H1 (cell line): ENCODE measurements around the gene ARHGAP26. TPM values are rescaled to one million over a fixed set of nuclear protein-coding genes. Genes with fewer than 3 reads are reported as not detected.

Experiments used
- CTCF ChIA-PET: fragments of 300-600 bp; sonication (Branson Sonifier 250); formaldehyde crosslinking; loops from one replicate; lab custom pipeline; 2021; ENCODE audit not compliant: partially characterized antibody; lab: Charles Lee
- POLR2A ChIA-PET: fragments of 300-600 bp; sonication (Branson Sonifier 250); formaldehyde crosslinking; loops from one replicate; lab custom pipeline; 2021; ENCODE audit warnings: inconsistent platforms; ENCODE audit not compliant: partially characterized antibody; lab: Charles Lee
- DNase-seq, 2 experiments: peaks; one replicate each; pipeline versions ENCODE4 v3.0.0 to v3.0.0-alpha.2; 2010 to 2022; ENCODE audit warnings: low spot score in 2 of 2, low read depth in 1 of 2, mixed read lengths in 1 of 2
- FAIRE-seq: peaks from 2 replicates; lab custom pipeline; 2011; peaks lifted over from hg19 to GRCh38; lab: Jason Lieb, UNC
- H2AFZ ChIP-seq: 2 replicates; pipeline ENCODE4 v1.8.1; 2012; ENCODE audit warnings: low read length, inconsistent platforms
- H2AK5ac ChIP-seq: 2 replicates; pipeline ENCODE4 v1.6.1; 2013; ENCODE audit warnings: low read depth, low read length
- H2BK120ac ChIP-seq: replicated peaks from 2 replicates; pipeline ENCODE3; 2013; ENCODE audit warnings: low read depth, low read length, inconsistent platforms
- H2BK12ac ChIP-seq: 2 replicates; pipeline ENCODE4 v1.6.1; 2013; ENCODE audit warnings: low read depth, low read length
- H2BK15ac ChIP-seq: 2 replicates; pipeline ENCODE4 v1.6.1; 2013; ENCODE audit warnings: low read length
- H2BK20ac ChIP-seq: 2 replicates; pipeline ENCODE4 v1.6.1; 2013; ENCODE audit warnings: low read length
- H2BK5ac ChIP-seq: 2 replicates; pipeline ENCODE4 v1.6.1; 2013; ENCODE audit warnings: low read depth, low read length
- H3K14ac ChIP-seq: 2 replicates; pipeline ENCODE4 v1.6.1; 2013; ENCODE audit warnings: inconsistent platforms; ENCODE audit not compliant: insufficient read length
- H3K18ac ChIP-seq: 2 replicates; pipeline ENCODE4 v1.6.1; 2013; ENCODE audit warnings: low read length; ENCODE audit errors: extremely low read depth
- H3K23ac ChIP-seq: 2 replicates; pipeline ENCODE4 v1.6.1; 2013; ENCODE audit warnings: inconsistent platforms; ENCODE audit not compliant: insufficient read length
- H3K23me2 ChIP-seq: 2 replicates; pipeline ENCODE4 v1.6.1; 2013; ENCODE audit warnings: low read depth, low read length
- H3K27ac ChIP-seq: 2 replicates; pipeline ENCODE4 v1.6.1; 2011; ENCODE audit warnings: low read depth, low read length, inconsistent platforms
- H3K27me3 ChIP-seq, 4 experiments: replicated peaks in 1 of 4; 1 replicate in 1 of 4; 2 replicates in 3 of 4; pipeline versions ENCODE4 v1.6.1 to v1.8.1; 2011 to 2013; ENCODE audit warnings: low read length in 3 of 4, mild to moderate bottlenecking in 3 of 4, inconsistent platforms in 2 of 4, mixed read lengths in 2 of 4, moderate library complexity in 1 of 4; ENCODE audit not compliant: control insufficient read depth in 3 of 4, insufficient read depth in 3 of 4; ENCODE audit errors: extremely low read depth in 1 of 4
- H3K36me3 ChIP-seq, 4 experiments: 2 replicates each; pipeline versions ENCODE4 v1.6.1 to v1.8.1; 2011 to 2013; ENCODE audit warnings: mild to moderate bottlenecking in 4 of 4, low read length in 3 of 4, moderate library complexity in 2 of 4, control low read depth in 1 of 4, inconsistent platforms in 1 of 4; ENCODE audit not compliant: insufficient read depth in 4 of 4, control insufficient read depth in 2 of 4
- H3K4ac ChIP-seq: replicated peaks from 2 replicates; pipeline ENCODE3; 2013; ENCODE audit warnings: low read length, low read depth, mixed read lengths, inconsistent platforms; ENCODE audit not compliant: insufficient read length
- H3K4me1 ChIP-seq, 4 experiments: replicated peaks in 1 of 4; 1 replicate in 1 of 4; 2 replicates in 3 of 4; pipeline versions ENCODE4 v1.6.1 to v1.8.1; 2011 to 2013; ENCODE audit warnings: low read length in 3 of 4, inconsistent platforms in 2 of 4, mixed read lengths in 1 of 4; ENCODE audit not compliant: insufficient read depth in 4 of 4, control insufficient read depth in 3 of 4
- H3K4me2 ChIP-seq, 2 experiments: 2 replicates each; pipeline versions ENCODE4 v1.6.1 to v1.8.1; 2011 to 2013; ENCODE audit warnings: low read depth in 2 of 2, low read length in 2 of 2, control low read depth in 1 of 2, inconsistent platforms in 1 of 2, mild to moderate bottlenecking in 1 of 2; ENCODE audit not compliant: insufficient read depth in 1 of 2
- H3K4me3 ChIP-seq, 4 experiments: fragments of 200-600, 300-600 bp in 1 of 4; sonication (generic), shearing (Covaris generic), sonication (Bioruptor Twin) in 1 of 4; 2 replicates each; pipeline versions ENCODE4 v1.5.1 to v1.8.1; 2011 to 2016; ENCODE audit warnings: low read length in 4 of 4, low read depth in 3 of 4, control low read depth in 2 of 4, inconsistent platforms in 2 of 4, mild to moderate bottlenecking in 2 of 4, mixed read lengths in 1 of 4, moderate library complexity in 1 of 4; ENCODE audit not compliant: insufficient read depth in 2 of 4; ENCODE audit errors: extremely low read depth in 1 of 4
- H3K56ac ChIP-seq: replicated peaks from 2 replicates; pipeline ENCODE3; 2013; ENCODE audit warnings: low read depth, mild to moderate bottlenecking, mixed read lengths, low read length, inconsistent platforms; ENCODE audit not compliant: insufficient read length
- H3K79me1 ChIP-seq: 2 replicates; pipeline ENCODE4 v1.6.1; 2013; ENCODE audit warnings: low read depth, low read length, control low read depth
- H3K79me2 ChIP-seq, 2 experiments: 2 replicates each; pipeline versions ENCODE4 v1.6.1 to v1.8.1; 2012 to 2013; ENCODE audit warnings: low read length in 2 of 2, mild to moderate bottlenecking in 2 of 2, inconsistent platforms in 1 of 2; ENCODE audit not compliant: insufficient read depth in 2 of 2, control insufficient read depth in 1 of 2
- H3K9ac ChIP-seq, 4 experiments: replicated peaks in 1 of 4; 1 replicate in 1 of 4; 2 replicates in 3 of 4; pipeline versions ENCODE4 v1.6.1 to v1.8.1; 2011 to 2013; ENCODE audit warnings: low read depth in 3 of 4, low read length in 3 of 4, control low read depth in 2 of 4, mild to moderate bottlenecking in 2 of 4, moderate library complexity in 2 of 4, inconsistent platforms in 1 of 4; ENCODE audit errors: extremely low read depth in 1 of 4
- H3K9me3 ChIP-seq, 2 experiments: 2 replicates each; pipeline versions ENCODE4 v1.6.1 to v1.8.1; 2012 to 2013; ENCODE audit warnings: mild to moderate bottlenecking in 2 of 2, moderate library complexity in 2 of 2, control low read depth in 1 of 2, inconsistent platforms in 1 of 2, low read depth in 1 of 2, low read length in 1 of 2, mixed read lengths in 1 of 2; ENCODE audit not compliant: insufficient read depth in 2 of 2
- H4K20me1 ChIP-seq, 2 experiments: replicated peaks in 1 of 2; 2 replicates each; pipeline versions ENCODE3 to v1.8.1; 2011 to 2013; ENCODE audit warnings: inconsistent platforms in 2 of 2, low read length in 2 of 2, mild to moderate bottlenecking in 1 of 2; ENCODE audit not compliant: insufficient read depth in 2 of 2, control insufficient read depth in 1 of 2
- H4K5ac ChIP-seq: 2 replicates; pipeline ENCODE4 v1.6.1; 2013; ENCODE audit warnings: low read length, low read depth, mixed read lengths, inconsistent platforms; ENCODE audit not compliant: insufficient read length
- H4K8ac ChIP-seq: 2 replicates; pipeline ENCODE4 v1.8.0; 2013; ENCODE audit warnings: mild to moderate bottlenecking, moderate library complexity, low read length, inconsistent platforms; ENCODE audit not compliant: insufficient read depth; ENCODE audit errors: extremely low read depth
- H4K91ac ChIP-seq: replicated peaks from 2 replicates; pipeline ENCODE3; 2013; ENCODE audit warnings: low read length, mixed read lengths, inconsistent platforms; ENCODE audit not compliant: insufficient read length
- BRCA1 ChIP-seq: IDR thresholded peaks from 2 replicates; pipeline ENCODE4 v1.6.1; 2012; ENCODE audit warnings: low read depth, low read length, improper control_type of control experiment
- CTBP2 ChIP-seq: IDR thresholded peaks from 2 replicates; pipeline ENCODE4 v1.7.0; 2011; ENCODE audit warnings: borderline replicate concordance, mild to moderate bottlenecking, moderate library complexity, mixed read lengths, low read length; ENCODE audit not compliant: insufficient read depth, insufficient read length
- EZH2 ChIP-seq: fragments of 200-600 bp; sonication (generic); IDR thresholded peaks from 2 replicates; pipeline ENCODE4 v1.7.1; 2012; ENCODE audit warnings: low read depth, mild to moderate bottlenecking, moderate library complexity, low read length, inconsistent platforms; ENCODE audit not compliant: severe bottlenecking
- GTF2F1 ChIP-seq: IDR thresholded peaks from 2 replicates; pipeline ENCODE4 v1.6.1; 2012; ENCODE audit warnings: low read depth, low read length, improper control_type of control experiment, borderline replicate concordance
- KDM1A ChIP-seq: fragments of 200-600, 300-600 bp; sonication (generic); IDR thresholded peaks from 2 replicates; pipeline ENCODE4 v1.7.1; 2016; ENCODE audit warnings: mild to moderate bottlenecking, low read length, borderline replicate concordance
- KDM5A ChIP-seq: fragments of 200-600 bp; IDR thresholded peaks from 2 replicates; pipeline ENCODE4 v1.7.1; 2012; ENCODE audit warnings: mild to moderate bottlenecking, low read length, inconsistent platforms, mixed read lengths
- MAFK ChIP-seq: IDR thresholded peaks from 2 replicates; pipeline ENCODE4 v1.6.1; 2012; ENCODE audit warnings: low read depth, mild to moderate bottlenecking, improper control_type of control experiment, low read length
- POLR2AphosphoS5 ChIP-seq: IDR thresholded peaks from 2 replicates; pipeline ENCODE4 v1.6.1; 2011; ENCODE audit warnings: low read depth, low read length
- RFX5 ChIP-seq: IDR thresholded peaks from 2 replicates; pipeline ENCODE4 v1.6.1; 2011; ENCODE audit warnings: low read depth, low read length, improper control_type of control experiment, borderline replicate concordance
- polyA plus RNA-seq, 7 experiments: library from polyadenylated mRNA; depleted of rRNA in 3 of 7; stranded (reverse) in 5 of 7; unstranded in 2 of 7; fragments of >200 nt in 5 of 7; fragments of 200-250 nt in 2 of 7; gene quantifications; 1 replicate in 5 of 7; 2 replicates in 1 of 7; 4 replicates in 1 of 7; pipeline versions ENCODE4 v1.2.1 to v1.2.3, GENCODE V29; 2011 to 2013; ENCODE audit warnings: missing spikeins in 2 of 7, mixed read lengths in 2 of 7
- total RNA-seq: library from RNA; stranded (reverse); fragmentation: NEBNext Ultra II Directional; extraction: Animal tissue kit (Norgen Biotek cat#: 25700); gene quantifications from 2 replicates; pipeline ENCODE4 v1.2.1, GENCODE V29; 2021
- TF ChIP-seq, protein P1 (sequence below): IDR thresholded peaks from 2 replicates; pipeline ENCODE4 v1.6.1; 2012; ENCODE audit warnings: inconsistent platforms

The ARHGAP26 gene
- total and polyA plus RNA-seq, 2 of the 8 experiments (the other 6 are each of a cell fraction or from before 2014, with no cell fraction given), result 7.1 to 24.8 TPM

DNA sequence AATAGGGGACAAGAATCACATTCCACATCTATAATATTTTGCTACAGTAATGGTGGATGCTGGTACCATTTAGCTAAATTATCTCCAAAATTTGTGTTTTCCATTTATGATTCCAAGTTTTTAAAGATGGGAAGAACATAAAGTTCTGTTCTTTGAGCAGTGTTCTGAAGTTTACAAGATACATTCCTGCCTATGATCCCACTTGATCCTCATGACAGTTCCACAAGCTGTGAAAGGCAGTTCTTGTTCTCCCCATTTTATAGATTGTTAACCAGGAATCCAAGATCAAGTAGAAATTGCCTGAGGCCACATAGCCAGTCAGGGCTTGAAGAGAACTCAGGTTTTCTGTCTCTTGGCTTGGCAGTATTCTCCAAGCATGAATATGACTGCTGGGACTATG, 376.0 kb downstream of the ARHGAP26 start:
- H3K56ac ChIP-seq, result no peak overlapping the region
- H4K91ac ChIP-seq, result no peak overlapping the region
- no peak overlapping the region for H3K18ac ChIP-seq
- no peak overlapping the region for H4K8ac ChIP-seq
- no peaks in the 10 kb centered on the region for H4K20me1 ChIP-seq
- no peaks in the 10 kb centered on the region for H3K9me3 ChIP-seq
- no peak overlapping the region for H2BK15ac ChIP-seq
- no peak overlapping the region for H2BK12ac ChIP-seq
- no peak overlapping the region for H3K4me2 ChIP-seq
- no peak overlapping the region for H3K27ac ChIP-seq
- H3K79me2 ChIP-seq, result no peaks in the 10 kb centered on the region
- no peaks in the 10 kb centered on the region for H3K27me3 ChIP-seq
- no peak overlapping the region for H2AK5ac ChIP-seq
- ChIA-PET CTCF (interaction anchor here (0.6 to 1.8 kb wide), 2 partner anchors 10 to 224 kb away, joined by 3 to 7 read pairs; no protein-coding TSS in a partner anchor), POLR2A (no interaction called here)
- H2AFZ ChIP-seq, result no peak overlapping the region
- no peak overlapping the region for H2BK120ac ChIP-seq
- H2BK20ac ChIP-seq, result no peak overlapping the region
- H3K4me3 ChIP-seq, result no peak overlapping the region
- no peak overlapping the region for H2BK5ac ChIP-seq
- H3K14ac ChIP-seq, result no peak overlapping the region
- H3K4ac ChIP-seq, result no peak overlapping the region
- FAIRE-seq, result no peak
- peaks cover 0 to 2% (median 0%) of the 10 kb centered on the region in 4 experiments; a peak in 2 of 8 replicates for H3K36me3 ChIP-seq
- H3K9ac ChIP-seq, result no peak overlapping the region
- no peak for DNase-seq
- H3K4me1 ChIP-seq, result no peaks in the 10 kb centered on the region
- H3K79me1 ChIP-seq, result no peaks in the 10 kb centered on the region
- no peak overlapping the region for H3K23ac ChIP-seq
- H3K23me2 ChIP-seq, result no peaks in the 10 kb centered on the region
- TF ChIP-seq RFX5 (no peak), GTF2F1 (no peak), KDM1A (no peak), CTBP2 (no peak), BRCA1 (no peak), MAFK (no peak), KDM5A (no peak), POLR2AphosphoS5 (no peak), EZH2 (no peak)
- TF ChIP-seq, protein P1, sequence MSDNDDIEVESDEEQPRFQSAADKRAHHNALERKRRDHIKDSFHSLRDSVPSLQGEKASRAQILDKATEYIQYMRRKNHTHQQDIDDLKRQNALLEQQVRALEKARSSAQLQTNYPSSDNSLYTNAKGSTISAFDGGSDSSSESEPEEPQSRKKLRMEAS, result no peak
- H4K5ac ChIP-seq, result no peak overlapping the region
